Testis (tissue), 2 donors: Measurements from ENCODE around the gene PRR18.

ENCODE experiments used
- CTCF ChIP-seq, 3 experiments: fragments of 450-650 bp in 2 of 3; fragments of 200-600 bp in 1 of 3; sonication (generic) in 1 of 3; IDR thresholded peaks; one replicate each; pipeline ENCODE4 v1.5.1; 2016 to 2019; ENCODE audit warnings: antibody characterized with exemption in 3 of 3, mild to moderate bottlenecking in 2 of 3, moderate library complexity in 1 of 3
- POLR2A ChIP-seq: fragments of 450-650 bp; IDR thresholded peaks from one replicate; pipeline ENCODE4 v1.6.1; 2017; ENCODE audit warnings: antibody characterized with exemption, mild to moderate bottlenecking, moderate library complexity

GRCh38 chr6:166330612-166331011, 22.4 kb upstream of the PRR18 start:
- no peak for TF ChIP-seq CTCF (IDR thresholded peaks at IDR 0.05)
- no peak for TF ChIP-seq POLR2A
